Parathyroid adenoma (tissue), 2 donors: ENCODE measurements around the gene PRKAR1B.

ENCODE experiments used
- H2AFZ ChIP-seq: fragments of 300-600 bp; sonication (generic); one replicate; pipeline ENCODE4 v1.7.0; 2017; ENCODE audit warnings: antibody characterized with exemption, mild to moderate bottlenecking
- H3K27ac ChIP-seq: fragments of 300-600 bp; sonication (generic); one replicate; pipeline ENCODE4 v1.7.0; 2017
- H3K27me3 ChIP-seq: fragments of 300-600 bp; sonication (generic); one replicate; pipeline ENCODE4 v1.7.0; 2017; ENCODE audit warnings: low read length; ENCODE audit not compliant: control insufficient read depth, insufficient read depth
- H3K36me3 ChIP-seq: fragments of 300-600 bp; sonication (generic); one replicate; pipeline ENCODE4 v1.7.0; 2017; ENCODE audit warnings: low read length; ENCODE audit not compliant: control insufficient read depth, insufficient read depth
- H3K4me1 ChIP-seq: fragments of 300-600 bp; sonication (generic); one replicate; pipeline ENCODE4 v1.7.0; 2017; ENCODE audit warnings: control low read depth
- H3K4me2 ChIP-seq: fragments of 300-600 bp; sonication (generic); one replicate; pipeline ENCODE4 v1.7.0; 2017; ENCODE audit warnings: low read length
- H3K4me3 ChIP-seq: fragments of 300-600 bp; sonication (generic); one replicate; pipeline ENCODE4 v1.7.0; 2017; ENCODE audit warnings: low read depth, low read length
- H3K79me2 ChIP-seq: fragments of 300-600 bp; sonication (generic); one replicate; pipeline ENCODE4 v1.7.0; 2017; ENCODE audit warnings: control low read depth
- H3K9ac ChIP-seq: fragments of 300-600 bp; sonication (generic); one replicate; pipeline ENCODE4 v1.7.0; 2017; ENCODE audit warnings: mild to moderate bottlenecking
- H3K9me3 ChIP-seq: fragments of 300-600 bp; sonication (generic); one replicate; pipeline ENCODE4 v1.7.0; 2017; ENCODE audit warnings: low read length; ENCODE audit not compliant: control insufficient read depth
- TF ChIP-seq, protein P1 (sequence below): fragments of 300-600 bp; sonication (generic); IDR thresholded peaks from one replicate; pipeline ENCODE4 v1.7.0; 2017; ENCODE audit warnings: antibody characterized with exemption, mild to moderate bottlenecking
- donor health status: primary hyperparathyroidism.

The PRKAR1B gene

DNA sequence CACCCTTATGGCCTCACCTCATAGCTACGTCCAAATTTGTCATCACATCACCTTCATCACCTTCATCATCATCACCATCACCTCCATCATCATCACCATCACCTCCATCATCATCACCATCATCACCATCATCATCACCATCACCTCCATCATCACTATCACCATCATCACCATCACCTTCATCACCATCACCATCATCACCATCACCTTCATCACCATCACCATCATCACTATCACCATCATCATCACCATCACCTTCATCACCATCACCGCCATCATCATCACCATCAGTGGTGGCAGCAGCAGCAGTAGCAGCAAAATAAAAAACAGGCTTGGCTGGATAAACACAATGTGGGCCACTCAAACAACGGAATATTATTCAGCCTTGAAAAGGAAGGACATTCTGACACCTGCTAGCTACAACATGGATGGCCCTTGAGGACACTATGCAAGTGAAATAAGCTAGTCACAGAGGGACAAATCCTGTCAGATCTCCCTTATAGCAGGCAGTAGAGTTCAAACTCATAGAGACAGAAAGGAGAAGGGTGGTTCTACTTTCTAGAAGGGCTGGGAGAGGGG is 159.7 kb downstream of the PRKAR1B start:
- no peak overlapping the region for H3K4me3 ChIP-seq
- no peak overlapping the region for H3K27ac ChIP-seq
- TF ChIP-seq, protein P1, sequence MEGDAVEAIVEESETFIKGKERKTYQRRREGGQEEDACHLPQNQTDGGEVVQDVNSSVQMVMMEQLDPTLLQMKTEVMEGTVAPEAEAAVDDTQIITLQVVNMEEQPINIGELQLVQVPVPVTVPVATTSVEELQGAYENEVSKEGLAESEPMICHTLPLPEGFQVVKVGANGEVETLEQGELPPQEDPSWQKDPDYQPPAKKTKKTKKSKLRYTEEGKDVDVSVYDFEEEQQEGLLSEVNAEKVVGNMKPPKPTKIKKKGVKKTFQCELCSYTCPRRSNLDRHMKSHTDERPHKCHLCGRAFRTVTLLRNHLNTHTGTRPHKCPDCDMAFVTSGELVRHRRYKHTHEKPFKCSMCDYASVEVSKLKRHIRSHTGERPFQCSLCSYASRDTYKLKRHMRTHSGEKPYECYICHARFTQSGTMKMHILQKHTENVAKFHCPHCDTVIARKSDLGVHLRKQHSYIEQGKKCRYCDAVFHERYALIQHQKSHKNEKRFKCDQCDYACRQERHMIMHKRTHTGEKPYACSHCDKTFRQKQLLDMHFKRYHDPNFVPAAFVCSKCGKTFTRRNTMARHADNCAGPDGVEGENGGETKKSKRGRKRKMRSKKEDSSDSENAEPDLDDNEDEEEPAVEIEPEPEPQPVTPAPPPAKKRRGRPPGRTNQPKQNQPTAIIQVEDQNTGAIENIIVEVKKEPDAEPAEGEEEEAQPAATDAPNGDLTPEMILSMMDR, result no peak

DNA sequence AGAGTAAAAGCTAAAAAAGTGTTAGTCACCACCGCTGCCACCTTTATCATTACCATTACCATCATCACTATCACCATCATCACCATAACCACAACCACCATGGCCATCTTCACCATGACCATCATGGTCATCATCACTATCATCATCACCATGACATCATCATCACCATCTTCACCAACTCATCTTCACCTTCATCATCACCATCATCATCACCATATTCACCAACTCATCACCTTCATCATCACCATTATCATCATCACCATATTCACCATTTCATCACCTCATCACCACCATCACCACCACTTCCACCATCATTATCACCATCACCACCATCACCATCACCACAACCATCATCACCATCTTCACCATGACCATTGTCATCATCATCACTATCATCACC is 161.0 kb downstream of the PRKAR1B start:
- Histone ChIP-seq H3K4me3 (no peak overlapping the region), H3K9ac (no peak overlapping the region), H3K4me2 (no peak overlapping the region), H3K36me3 (no peaks in the 10 kb centered on the region), H3K27me3 (no peaks in the 10 kb centered on the region), H2AFZ (no peak overlapping the region), H3K79me2 (no peaks in the 10 kb centered on the region), H3K4me1 (no peaks in the 10 kb centered on the region), H3K27ac (no peak overlapping the region), H3K9me3 (no peaks in the 10 kb centered on the region)
- TF ChIP-seq, protein P1, result no peak

More for the DNA sequence above, 159.7 kb downstream of the PRKAR1B start:
- H3K9ac ChIP-seq, result no peak overlapping the region
- no peaks in the 10 kb centered on the region for H3K27me3 ChIP-seq
- H2AFZ ChIP-seq, result no peak overlapping the region
- no peaks in the 10 kb centered on the region for H3K4me1 ChIP-seq
- H3K9me3 ChIP-seq, result no peaks in the 10 kb centered on the region
- no peaks in the 10 kb centered on the region for H3K79me2 ChIP-seq
- H3K4me2 ChIP-seq, result no peak overlapping the region
- H3K36me3 ChIP-seq, result no peaks in the 10 kb centered on the region

DNA sequence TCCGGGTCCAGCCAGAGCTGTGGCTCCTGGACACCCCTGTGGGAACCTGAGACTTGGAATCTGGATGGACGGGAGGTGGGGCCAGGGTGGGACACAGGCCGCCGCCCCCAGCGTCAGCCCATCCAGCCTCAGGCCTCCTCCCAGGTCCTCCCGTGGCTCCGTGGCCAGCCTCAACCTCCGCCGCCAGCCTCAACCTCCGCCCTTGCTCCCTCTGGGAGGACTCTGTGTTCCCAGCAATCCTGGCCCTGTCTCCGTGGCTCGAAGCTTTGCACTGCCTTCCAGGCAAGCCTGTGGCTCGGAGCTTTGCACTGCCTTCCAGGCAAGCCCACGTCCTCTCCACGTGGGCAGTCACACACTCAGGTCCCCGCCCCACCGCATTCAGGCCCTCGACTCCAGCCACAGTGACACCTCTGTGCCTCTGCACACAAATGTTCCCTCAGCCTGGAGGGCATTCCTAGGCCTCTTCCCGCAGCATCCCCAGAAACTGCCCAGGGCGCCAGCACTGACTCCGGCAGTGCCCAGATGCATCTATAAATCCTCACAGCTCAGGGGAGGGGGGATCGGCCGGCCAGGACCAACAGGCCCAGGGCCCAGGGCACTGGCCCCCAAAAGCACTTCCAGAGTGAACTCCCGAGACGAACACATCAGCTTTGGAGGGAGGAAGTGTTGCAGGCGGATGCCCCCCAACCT is 162.8 kb downstream of the PRKAR1B start:
- TF ChIP-seq, protein P1, result no peak
- Histone ChIP-seq H3K27ac (no peak overlapping the region), H3K4me3 (no peak overlapping the region)

DNA sequence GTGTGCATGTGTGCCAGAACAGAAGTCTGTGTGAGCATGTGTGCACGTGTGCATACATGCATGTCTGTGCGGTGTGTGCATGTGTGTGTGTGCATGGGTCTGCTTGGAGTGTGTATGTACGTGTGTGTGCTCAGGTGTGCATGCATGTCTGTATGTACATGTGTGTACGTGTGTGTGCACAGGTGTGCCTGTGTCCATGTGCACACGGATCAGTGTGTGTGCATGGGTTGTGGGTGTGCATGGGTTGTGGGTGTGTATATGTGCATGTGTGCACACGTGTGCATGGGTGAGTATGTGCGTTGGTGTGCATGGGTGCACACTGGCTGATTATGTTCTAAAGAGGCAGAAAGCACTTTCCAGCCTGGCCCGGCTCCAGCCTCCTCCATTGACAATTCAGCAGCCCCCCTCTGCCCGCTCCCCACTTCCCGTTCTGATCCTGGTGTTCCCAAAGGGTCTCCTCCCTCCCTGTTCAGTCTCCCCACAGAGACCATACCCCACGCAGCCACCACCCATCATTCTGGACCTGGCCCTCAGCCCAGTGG is 163.4 kb downstream of the PRKAR1B start:
- Histone ChIP-seq H3K9ac (no peak overlapping the region), H3K4me2 (no peak overlapping the region), H3K4me3 (no peak overlapping the region), H3K4me1 (no peaks in the 10 kb centered on the region), H3K27ac (no peak overlapping the region), H3K36me3 (no peaks in the 10 kb centered on the region), H3K79me2 (no peaks in the 10 kb centered on the region), H3K27me3 (no peaks in the 10 kb centered on the region), H2AFZ (no peak overlapping the region), H3K9me3 (no peaks in the 10 kb centered on the region)
- TF ChIP-seq, protein P1, result no peak

More for the DNA sequence above, 162.8 kb downstream of the PRKAR1B start:
- H3K4me1 ChIP-seq, result no peaks in the 10 kb centered on the region
- H3K4me2 ChIP-seq, result no peak overlapping the region
- no peaks in the 10 kb centered on the region for H3K36me3 ChIP-seq
- H3K79me2 ChIP-seq, result no peaks in the 10 kb centered on the region
- no peak overlapping the region for H2AFZ ChIP-seq
- no peaks in the 10 kb centered on the region for H3K27me3 ChIP-seq
- no peak overlapping the region for H3K9ac ChIP-seq
- H3K9me3 ChIP-seq, result no peaks in the 10 kb centered on the region
